ENCODE measurements around the gene RAB4A. TPM values are rescaled to one million over a fixed set of nuclear protein-coding genes. Genes with fewer than 3 reads are reported as not detected.

Gene RAB4A
- total RNA-seq, 1 donor from 2014 or later = 121 TPM

DNA sequence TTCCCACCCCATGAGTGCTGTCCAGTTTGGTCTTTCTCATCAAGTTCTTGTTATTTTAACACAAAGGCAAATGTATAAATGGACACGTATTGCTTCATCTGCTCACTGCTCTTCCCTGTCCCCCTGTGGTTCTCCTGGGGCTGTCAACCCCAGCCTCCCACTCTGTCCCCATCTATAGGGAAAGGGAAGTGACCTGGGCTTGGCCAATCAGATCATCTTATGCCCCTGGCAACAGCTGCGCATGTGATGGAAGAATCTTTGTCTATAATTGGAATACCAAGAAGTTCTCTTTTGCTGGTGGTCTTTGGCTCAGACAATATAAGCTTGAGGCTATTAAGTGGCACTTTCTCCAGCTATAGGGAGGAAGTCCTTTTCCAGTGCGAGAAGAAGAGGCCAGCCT is 76.6 kb downstream of the RAB4A start:
- intact Hi-C loops (cut with micrococcal nuclease) = no loop called here
- ATAC-seq = no peak

DNA sequence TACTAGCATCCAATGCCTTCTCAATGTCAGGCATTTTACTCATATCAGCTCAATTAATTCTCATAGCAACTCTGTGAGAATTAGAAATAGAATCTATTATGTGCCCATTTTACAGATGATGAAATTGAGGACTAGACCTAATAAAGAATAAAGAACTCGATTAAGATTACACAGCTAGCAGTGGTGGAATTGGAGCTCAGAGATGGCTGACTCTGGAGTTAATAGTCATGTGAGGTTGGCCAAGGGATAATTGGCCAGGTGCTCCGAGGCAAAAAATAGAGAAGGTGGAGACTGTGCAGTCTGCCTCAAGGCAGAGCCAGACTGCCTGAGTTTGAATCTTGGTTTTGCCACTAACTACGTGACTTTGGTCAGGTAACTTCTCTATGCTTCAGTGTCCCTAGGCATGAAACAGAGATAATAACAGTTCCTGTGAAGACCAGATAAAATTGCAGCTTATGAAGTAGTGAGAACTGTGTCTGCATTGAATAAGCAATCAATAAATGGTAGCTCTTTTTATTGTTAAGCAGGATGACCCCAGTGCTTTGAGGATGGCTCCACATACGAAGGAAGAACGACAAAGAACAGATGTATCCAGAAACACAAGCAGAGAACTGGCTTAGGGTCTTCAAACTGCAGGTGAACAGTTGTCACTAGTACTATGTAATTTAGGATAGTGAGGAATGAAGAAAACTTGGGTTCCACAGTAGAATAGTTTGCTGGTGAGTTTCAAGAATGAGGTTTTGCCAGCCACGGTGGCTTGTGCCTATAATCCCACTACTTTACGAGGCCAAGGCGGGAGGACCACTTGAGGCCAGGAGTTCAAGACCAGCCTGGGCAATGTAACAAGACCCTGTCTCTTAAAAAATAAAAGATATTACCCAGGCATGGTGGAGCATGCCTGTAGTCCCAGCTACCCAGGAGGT is 78.8 kb downstream of the RAB4A start:
- no peak for DNase-seq
- intact Hi-C loops (cut with micrococcal nuclease) = no loop called here
- ATAC-seq = no peak

More for the DNA sequence above, 76.6 kb downstream of the RAB4A start:
- DNase-seq = no peak

DNA sequence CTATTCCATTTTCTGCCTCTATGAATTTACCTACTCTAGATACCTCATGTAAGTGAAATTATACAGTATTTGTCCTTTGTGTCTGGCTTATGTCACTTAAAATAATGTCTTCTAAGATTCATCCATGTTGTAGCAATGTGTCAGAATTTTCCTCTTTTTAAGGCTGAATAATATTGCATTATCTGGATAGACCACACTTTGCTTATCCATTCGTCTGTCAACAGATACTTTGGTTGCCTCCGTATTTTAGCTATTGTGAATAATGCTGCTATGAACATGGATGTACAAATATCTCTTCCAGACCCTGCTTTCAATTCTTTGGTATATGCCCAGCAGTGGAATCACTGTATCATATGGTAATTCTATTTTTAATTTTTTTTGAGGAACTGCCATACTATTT is 82.1 kb downstream of the RAB4A start:
- intact Hi-C loops (cut with micrococcal nuclease) = no loop called here
- DNase-seq = no peak
- no peak for ATAC-seq

- DNase-seq (no peak), ATAC-seq (no peak)
- intact Hi-C loops (cut with micrococcal nuclease) = no loop called here
These were observed 83.3 kb downstream of the RAB4A start for GRCh38 chr1:229354226-229354625.

Other genes with a start within 250 kb of the RAB4A start
- gene CCSAP, start 71.9 kb downstream of the RAB4A start, total RNA-seq = 2.1 TPM
- 2,149 TPM for gene ACTA1, start 163.0 kb downstream of the RAB4A start, total RNA-seq
- gene NUP133, start 237.2 kb downstream of the RAB4A start, total RNA-seq = 30.6 TPM